Liver (tissue), 9 donors: Measurements from ENCODE around the gene WNK1. TPM values are rescaled to one million over a fixed set of nuclear protein-coding genes. Genes with fewer than 3 reads are reported as not detected.

Experiments used
- DNase-seq: peaks from one replicate; pipeline ENCODE4 v3.0.0-alpha.2; 2017; ENCODE audit warnings: low spot score
- H3K27ac ChIP-seq, 2 donors: one replicate each; pipeline ENCODE4 v1.7.0; 2013; ENCODE audit warnings: inconsistent platforms in 2 of 2, low read length in 2 of 2, control low read depth in 1 of 2, low read depth in 1 of 2, mild to moderate bottlenecking in 1 of 2
- H3K27me3 ChIP-seq, 4 donors: one replicate each; pipeline versions ENCODE4 v1.6.1 to v1.7.0; 2013; ENCODE audit warnings: low read length in 3 of 4, inconsistent platforms in 1 of 4, mild to moderate bottlenecking in 1 of 4, moderate library complexity in 1 of 4; ENCODE audit not compliant: control insufficient read depth in 4 of 4, insufficient read depth in 4 of 4
- H3K36me3 ChIP-seq, 4 donors: one replicate each; pipeline versions ENCODE4 v1.6.1 to v1.7.0; 2013; ENCODE audit warnings: low read length in 3 of 4, mild to moderate bottlenecking in 3 of 4, low read depth in 1 of 4, moderate library complexity in 1 of 4; ENCODE audit not compliant: control insufficient read depth in 4 of 4, insufficient read depth in 3 of 4
- H3K4me1 ChIP-seq, 4 donors: one replicate each; pipeline versions ENCODE4 v1.6.1 to v1.7.0; 2013; ENCODE audit warnings: low read length in 3 of 4, mild to moderate bottlenecking in 3 of 4, moderate library complexity in 1 of 4; ENCODE audit not compliant: control insufficient read depth in 4 of 4, insufficient read depth in 4 of 4
- H3K4me3 ChIP-seq, 3 donors: one replicate each; pipeline versions ENCODE4 v1.6.1 to v1.7.0; 2013; ENCODE audit warnings: low read length in 3 of 3, control low read depth in 1 of 3, low read depth in 1 of 3, mild to moderate bottlenecking in 1 of 3
- H3K9ac ChIP-seq, 2 donors: one replicate each; pipeline ENCODE4 v1.7.0; 2013; ENCODE audit warnings: low read length in 2 of 2, mild to moderate bottlenecking in 2 of 2, moderate library complexity in 2 of 2, control low read depth in 1 of 2, low read depth in 1 of 2
- H3K9me3 ChIP-seq, 4 donors: one replicate each; pipeline versions ENCODE4 v1.6.1 to v1.7.0; 2013; ENCODE audit warnings: low read length in 3 of 4; ENCODE audit not compliant: control insufficient read depth in 4 of 4
- EGR1 ChIP-seq, 2 donors: IDR thresholded peaks; 2 replicates each; pipeline ENCODE4 v1.6.1; 2016 to 2018; ENCODE audit warnings: antibody characterized with exemption in 2 of 2, low read depth in 2 of 2
- FOXA1 ChIP-seq: IDR thresholded peaks from 2 replicates; pipeline ENCODE4 v1.6.1; 2016; ENCODE audit warnings: antibody characterized with exemption
- FOXA2 ChIP-seq: IDR thresholded peaks from 2 replicates; pipeline ENCODE4 v1.6.1; 2016; ENCODE audit warnings: antibody characterized with exemption
- GABPA ChIP-seq, 2 donors: IDR thresholded peaks in 1 of 2; conservative IDR thresholded peaks in 1 of 2; 2 replicates each; pipeline ENCODE4 v1.6.1; 2016; ENCODE audit warnings: antibody characterized with exemption in 2 of 2, mild to moderate bottlenecking in 1 of 2, moderate library complexity in 1 of 2
- HNF4A ChIP-seq, 2 donors: conservative IDR thresholded peaks; 2 replicates each; pipeline ENCODE4 v1.6.1; 2016; ENCODE audit warnings: antibody characterized with exemption in 2 of 2, mild to moderate bottlenecking in 2 of 2
- HNF4G ChIP-seq: IDR thresholded peaks from 2 replicates; pipeline ENCODE4 v1.6.1; 2016; ENCODE audit warnings: antibody characterized with exemption
- JUND ChIP-seq, 2 donors: IDR thresholded peaks; 2 replicates each; pipeline ENCODE4 v1.6.1; 2016; ENCODE audit warnings: antibody characterized with exemption in 2 of 2
- MAX ChIP-seq: IDR thresholded peaks from 2 replicates; pipeline ENCODE4 v1.6.1; 2016; ENCODE audit warnings: antibody characterized with exemption
- NR2F2 ChIP-seq: IDR thresholded peaks from 2 replicates; pipeline ENCODE4 v1.6.1; 2016; ENCODE audit warnings: antibody characterized with exemption
- RAD21 ChIP-seq, 2 donors: IDR thresholded peaks; 2 replicates each; pipeline ENCODE4 v1.6.1; 2016; ENCODE audit warnings: antibody characterized with exemption in 2 of 2, mild to moderate bottlenecking in 2 of 2
- RXRA ChIP-seq, 2 donors: IDR thresholded peaks; 2 replicates each; pipeline ENCODE4 v1.6.1; 2017 to 2018; ENCODE audit warnings: antibody characterized with exemption in 2 of 2, mild to moderate bottlenecking in 1 of 2
- SP1 ChIP-seq: IDR thresholded peaks from 2 replicates; pipeline ENCODE4 v1.6.1; 2018; ENCODE audit warnings: antibody characterized with exemption, mild to moderate bottlenecking
- TAF1 ChIP-seq: conservative IDR thresholded peaks from 2 replicates; pipeline ENCODE4 v1.6.1; 2016; ENCODE audit warnings: antibody characterized with exemption, mild to moderate bottlenecking
- YY1 ChIP-seq: IDR thresholded peaks from 2 replicates; pipeline ENCODE4 v1.6.1; 2016; ENCODE audit warnings: antibody characterized with exemption, mild to moderate bottlenecking
- WGBS: extraction: QIAGEN DNeasy Blood & Tissue Kit; methylation state at CpG from one replicate; pipeline ENCODE4 v1.1.7; 2013; 5-methylcytosine and 5-hydroxymethylcytosine counted together
- polyA plus RNA-seq, 2 donors: library from polyadenylated mRNA; stranded (reverse) in 1 of 2; unstranded in 1 of 2; fragments of 200-250 nt in 1 of 2; fragments of >200 nt in 1 of 2; fragmentation: Nextera tagmentation in 1 of 2; extraction: Ambion mirVana in 1 of 2; gene quantifications; one replicate each; pipeline versions ENCODE4 v1.2.1 to v1.2.3, GENCODE V29; 2013 to 2015
- total RNA-seq, 2 donors: library from RNA; depleted of rRNA; stranded (reverse); fragments of >200 nt; gene quantifications; one replicate each; pipeline ENCODE4 v1.2.3, GENCODE V29; 2014
- TF ChIP-seq, protein P1 (sequence below): fragments of 150-350 bp; IDR thresholded peaks from 2 replicates; pipeline ENCODE4 v1.5.1; 2017; ENCODE audit warnings: improper control_type of control experiment, low read depth, low read length; ENCODE audit not compliant: missing input control
- TF ChIP-seq, protein P2 (sequence below): IDR thresholded peaks from 2 replicates; pipeline ENCODE4 v1.6.1; 2016; ENCODE audit warnings: antibody characterized with exemption
- TF ChIP-seq, protein P3 (sequence below): IDR thresholded peaks from 2 replicates; pipeline ENCODE4 v1.6.1; 2016; ENCODE audit warnings: antibody characterized with exemption, mild to moderate bottlenecking
- TF ChIP-seq, protein P4 (sequence below): IDR thresholded peaks from 2 replicates; pipeline ENCODE4 v1.6.1; 2016; ENCODE audit warnings: antibody characterized with exemption
- donor health status: healthy.
- donor health status: healthy.
- donor health status: healthy.
- donor health status: healthy.
- donor health status: healthy.

WNK1 gene
- total and polyA plus RNA-seq, 4 donors, result 22.4 to 299 (median 53.8) TPM

DNA sequence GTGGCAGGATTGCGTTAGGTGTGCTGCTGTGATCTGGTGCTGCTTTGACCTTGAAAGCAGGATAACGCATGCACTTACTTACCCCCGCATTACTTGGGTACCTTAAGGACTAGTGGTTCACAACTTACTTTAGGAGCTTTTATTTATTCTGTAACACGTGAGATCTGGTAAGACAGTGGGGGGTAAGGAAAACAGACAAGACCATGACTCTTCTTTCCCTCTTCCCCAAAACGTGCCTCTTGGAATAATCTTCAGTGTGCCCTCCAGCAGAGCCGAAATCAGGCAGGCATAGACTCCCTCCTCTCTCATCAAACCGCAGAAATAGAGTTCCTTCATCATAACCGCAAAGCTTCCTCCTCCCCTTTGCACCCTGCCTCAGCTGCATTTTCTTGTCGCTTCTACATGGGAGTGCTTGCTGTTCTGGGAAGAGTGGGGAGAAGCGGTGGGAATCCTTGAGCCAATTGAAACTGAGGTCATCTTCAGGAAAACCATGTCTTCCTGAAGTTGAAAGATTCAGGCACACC is 153.7 kb downstream of the WNK1 start:
- Histone ChIP-seq H3K27ac (no peak overlapping the region), H3K4me1 (peaks cover 0 to 24% (median 21%) of the 10 kb centered on the region in 4 donors), H3K36me3 (peaks cover 7 to 65% (median 50%) of the 10 kb centered on the region in 4 donors), H3K9me3 (no peaks in the 10 kb centered on the region), H3K4me3 (no peak overlapping the region), H3K27me3 (no peaks in the 10 kb centered on the region), H3K9ac (no peak overlapping the region)
- WGBS, result 86% methylated on average over 10 of the region's 10 CpGs
- DNase-seq, result no peak
- no peak for TF ChIP-seq RXRA (IDR thresholded peaks at IDR 0.05)
- TF ChIP-seq SP1, result no peak
- no peak for TF ChIP-seq FOXA1
- TF ChIP-seq JUND (IDR thresholded peaks at IDR 0.05), result no peak
- no peak for TF ChIP-seq MAX
- no peak for TF ChIP-seq HNF4G
- no peak for TF ChIP-seq FOXA2
- TF ChIP-seq GABPA (IDR thresholded peaks at IDR 0.05 in 1 of 2, conservative IDR thresholded peaks at IDR 0.05 in 1 of 2), result no peak
- TF ChIP-seq EGR1 (IDR thresholded peaks at IDR 0.05; ENCODE audit: low read depth in 2 of 2), result no peak
- TF ChIP-seq, protein P1, sequence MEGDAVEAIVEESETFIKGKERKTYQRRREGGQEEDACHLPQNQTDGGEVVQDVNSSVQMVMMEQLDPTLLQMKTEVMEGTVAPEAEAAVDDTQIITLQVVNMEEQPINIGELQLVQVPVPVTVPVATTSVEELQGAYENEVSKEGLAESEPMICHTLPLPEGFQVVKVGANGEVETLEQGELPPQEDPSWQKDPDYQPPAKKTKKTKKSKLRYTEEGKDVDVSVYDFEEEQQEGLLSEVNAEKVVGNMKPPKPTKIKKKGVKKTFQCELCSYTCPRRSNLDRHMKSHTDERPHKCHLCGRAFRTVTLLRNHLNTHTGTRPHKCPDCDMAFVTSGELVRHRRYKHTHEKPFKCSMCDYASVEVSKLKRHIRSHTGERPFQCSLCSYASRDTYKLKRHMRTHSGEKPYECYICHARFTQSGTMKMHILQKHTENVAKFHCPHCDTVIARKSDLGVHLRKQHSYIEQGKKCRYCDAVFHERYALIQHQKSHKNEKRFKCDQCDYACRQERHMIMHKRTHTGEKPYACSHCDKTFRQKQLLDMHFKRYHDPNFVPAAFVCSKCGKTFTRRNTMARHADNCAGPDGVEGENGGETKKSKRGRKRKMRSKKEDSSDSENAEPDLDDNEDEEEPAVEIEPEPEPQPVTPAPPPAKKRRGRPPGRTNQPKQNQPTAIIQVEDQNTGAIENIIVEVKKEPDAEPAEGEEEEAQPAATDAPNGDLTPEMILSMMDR, result no peak
- no peak for TF ChIP-seq NR2F2
- no peak for TF ChIP-seq YY1
- TF ChIP-seq, protein P2, sequence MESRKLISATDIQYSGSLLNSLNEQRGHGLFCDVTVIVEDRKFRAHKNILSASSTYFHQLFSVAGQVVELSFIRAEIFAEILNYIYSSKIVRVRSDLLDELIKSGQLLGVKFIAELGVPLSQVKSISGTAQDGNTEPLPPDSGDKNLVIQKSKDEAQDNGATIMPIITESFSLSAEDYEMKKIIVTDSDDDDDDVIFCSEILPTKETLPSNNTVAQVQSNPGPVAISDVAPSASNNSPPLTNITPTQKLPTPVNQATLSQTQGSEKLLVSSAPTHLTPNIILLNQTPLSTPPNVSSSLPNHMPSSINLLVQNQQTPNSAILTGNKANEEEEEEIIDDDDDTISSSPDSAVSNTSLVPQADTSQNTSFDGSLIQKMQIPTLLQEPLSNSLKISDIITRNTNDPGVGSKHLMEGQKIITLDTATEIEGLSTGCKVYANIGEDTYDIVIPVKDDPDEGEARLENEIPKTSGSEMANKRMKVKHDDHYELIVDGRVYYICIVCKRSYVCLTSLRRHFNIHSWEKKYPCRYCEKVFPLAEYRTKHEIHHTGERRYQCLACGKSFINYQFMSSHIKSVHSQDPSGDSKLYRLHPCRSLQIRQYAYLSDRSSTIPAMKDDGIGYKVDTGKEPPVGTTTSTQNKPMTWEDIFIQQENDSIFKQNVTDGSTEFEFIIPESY, result no peak
- TF ChIP-seq, protein P3, sequence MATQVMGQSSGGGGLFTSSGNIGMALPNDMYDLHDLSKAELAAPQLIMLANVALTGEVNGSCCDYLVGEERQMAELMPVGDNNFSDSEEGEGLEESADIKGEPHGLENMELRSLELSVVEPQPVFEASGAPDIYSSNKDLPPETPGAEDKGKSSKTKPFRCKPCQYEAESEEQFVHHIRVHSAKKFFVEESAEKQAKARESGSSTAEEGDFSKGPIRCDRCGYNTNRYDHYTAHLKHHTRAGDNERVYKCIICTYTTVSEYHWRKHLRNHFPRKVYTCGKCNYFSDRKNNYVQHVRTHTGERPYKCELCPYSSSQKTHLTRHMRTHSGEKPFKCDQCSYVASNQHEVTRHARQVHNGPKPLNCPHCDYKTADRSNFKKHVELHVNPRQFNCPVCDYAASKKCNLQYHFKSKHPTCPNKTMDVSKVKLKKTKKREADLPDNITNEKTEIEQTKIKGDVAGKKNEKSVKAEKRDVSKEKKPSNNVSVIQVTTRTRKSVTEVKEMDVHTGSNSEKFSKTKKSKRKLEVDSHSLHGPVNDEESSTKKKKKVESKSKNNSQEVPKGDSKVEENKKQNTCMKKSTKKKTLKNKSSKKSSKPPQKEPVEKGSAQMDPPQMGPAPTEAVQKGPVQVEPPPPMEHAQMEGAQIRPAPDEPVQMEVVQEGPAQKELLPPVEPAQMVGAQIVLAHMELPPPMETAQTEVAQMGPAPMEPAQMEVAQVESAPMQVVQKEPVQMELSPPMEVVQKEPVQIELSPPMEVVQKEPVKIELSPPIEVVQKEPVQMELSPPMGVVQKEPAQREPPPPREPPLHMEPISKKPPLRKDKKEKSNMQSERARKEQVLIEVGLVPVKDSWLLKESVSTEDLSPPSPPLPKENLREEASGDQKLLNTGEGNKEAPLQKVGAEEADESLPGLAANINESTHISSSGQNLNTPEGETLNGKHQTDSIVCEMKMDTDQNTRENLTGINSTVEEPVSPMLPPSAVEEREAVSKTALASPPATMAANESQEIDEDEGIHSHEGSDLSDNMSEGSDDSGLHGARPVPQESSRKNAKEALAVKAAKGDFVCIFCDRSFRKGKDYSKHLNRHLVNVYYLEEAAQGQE, result no peak
- TF ChIP-seq, protein P4, sequence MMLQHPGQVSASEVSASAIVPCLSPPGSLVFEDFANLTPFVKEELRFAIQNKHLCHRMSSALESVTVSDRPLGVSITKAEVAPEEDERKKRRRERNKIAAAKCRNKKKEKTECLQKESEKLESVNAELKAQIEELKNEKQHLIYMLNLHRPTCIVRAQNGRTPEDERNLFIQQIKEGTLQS, result no peak
- TF ChIP-seq TAF1, result no peak
- TF ChIP-seq RAD21 (IDR thresholded peaks at IDR 0.05), result no peak
- no peak for TF ChIP-seq HNF4A (conservative IDR thresholded peaks at IDR 0.05)
